Jurkat, Clone E6-1 (cell line): Measurements from ENCODE around the gene RXFP3.
A peak's percentile ranks its signal among the peaks of the same experiment; 100 is the strongest.

Experiments
- DNase-seq: peaks from one replicate; pipeline ENCODE4 v3.0.0-alpha.2; 2011; ENCODE audit warnings: low read depth, low spot score
- H3K4me3 ChIP-seq: 2 replicates; pipeline ENCODE4 v1.5.1; 2011; ENCODE audit warnings: mild to moderate bottlenecking, low read length, control low read depth, moderate library complexity

Gene RXFP3

GRCh38 chr5:33973271-33973670 is 37.1 kb downstream of the RXFP3 start:
- no peak overlapping the region for H3K4me3 ChIP-seq
- peak; percentile 44 for DNase-seq

- DNase-seq: no peak
- no peak overlapping the region for H3K4me3 ChIP-seq
These were observed 39.7 kb downstream of the RXFP3 start for GRCh38 chr5:33975852-33976251.

- no peak for DNase-seq
- no peak overlapping the region for H3K4me3 ChIP-seq
These were observed 40.1 kb downstream of the RXFP3 start for GRCh38 chr5:33976307-33976706.

DNA sequence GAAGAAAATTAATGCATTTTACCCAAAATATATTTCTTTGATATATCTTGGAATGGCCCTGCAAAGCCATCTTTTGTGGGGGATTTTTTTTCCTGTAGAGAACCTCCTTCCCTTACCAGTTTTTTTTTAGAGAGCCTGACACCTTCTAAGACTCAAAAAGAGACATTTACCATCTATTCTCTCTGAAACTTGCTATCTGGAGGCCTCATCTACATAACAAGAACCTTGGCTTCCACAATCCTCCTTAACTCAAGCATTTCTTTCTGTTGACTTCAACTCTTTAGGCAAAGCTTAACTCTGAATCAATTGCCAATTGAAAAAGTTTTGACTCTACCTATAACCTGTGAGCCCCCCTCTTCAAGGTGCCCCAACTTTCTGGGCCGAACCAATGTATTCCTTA is 42.1 kb downstream of the RXFP3 start:
- no peak overlapping the region for H3K4me3 ChIP-seq
- DNase-seq: no peak

DNA sequence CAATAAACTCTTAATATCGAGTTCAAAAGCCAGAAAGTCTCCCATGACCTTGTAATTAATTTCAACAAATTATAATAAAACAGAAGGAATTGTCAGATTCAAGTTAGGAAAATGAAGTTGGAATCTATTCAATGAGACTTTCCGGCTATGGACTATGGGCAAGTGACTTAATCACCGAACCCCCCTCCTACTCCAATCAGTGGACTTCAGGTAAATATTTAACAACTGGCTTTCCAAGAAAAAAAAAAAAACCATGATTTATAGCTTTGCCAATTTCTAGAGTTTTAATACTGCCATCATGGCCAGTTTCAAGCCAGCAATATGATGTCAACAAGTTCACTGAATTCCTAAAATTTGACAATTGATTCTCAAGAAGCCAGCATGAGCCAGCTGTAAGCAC is 43.8 kb downstream of the RXFP3 start:
- H3K4me3 ChIP-seq: no peak overlapping the region
- DNase-seq: no peak

DNA sequence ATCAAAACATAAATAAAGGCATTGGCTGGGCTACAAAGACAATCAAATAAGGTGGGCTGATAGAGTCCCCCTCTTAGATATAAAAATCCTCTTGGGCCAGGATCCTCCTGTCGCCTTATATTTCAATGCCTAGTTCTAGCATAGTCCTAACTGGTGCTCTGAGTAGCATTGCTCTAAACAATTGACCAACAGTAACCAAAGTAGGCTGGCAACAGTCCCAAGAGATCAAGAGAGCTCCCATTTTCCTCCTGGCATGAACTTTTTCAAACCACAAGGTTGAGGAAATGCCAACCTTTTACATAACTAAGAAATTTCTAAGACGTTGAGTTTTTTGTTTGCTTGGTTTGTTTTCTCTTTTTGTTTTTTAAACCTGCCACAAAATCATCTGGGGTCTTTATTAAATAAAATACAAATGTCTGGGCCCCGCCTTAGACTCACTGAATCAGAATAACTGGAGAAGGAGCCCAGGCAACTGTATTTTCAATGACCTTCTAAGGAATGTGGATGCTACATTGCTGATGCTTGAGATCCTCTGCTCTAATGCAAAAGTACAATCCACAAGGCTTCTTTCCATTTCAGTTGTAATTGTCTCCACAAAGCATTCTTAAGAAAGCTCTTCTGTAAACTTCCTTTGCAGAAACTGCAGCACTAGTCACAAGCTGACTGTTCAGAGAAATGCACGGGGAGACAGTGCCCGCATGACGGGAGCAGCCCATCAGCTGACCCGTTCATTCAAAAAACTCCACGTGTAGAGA is 45.4 kb downstream of the RXFP3 start:
- no peak overlapping the region for H3K4me3 ChIP-seq
- DNase-seq: no peak

- DNase-seq: no peak
These were observed 48.0 kb downstream of the RXFP3 start for GRCh38 chr5:33984178-33984577.

GRCh38 chr5:33984671-33985124 is 48.5 kb downstream of the RXFP3 start, which contains the start of gene SLC45A2:
TSS of gene SLC45A2 (minus strand) at chr5:33984693. CDS start at chr5:33984583, 110 bp downstream.
- H3K4me3 ChIP-seq: no peak within 1 kb of the TSS
- DNase-seq: no peak

More at GRCh38 chr5:33984178-33984577, 48.0 kb downstream of the RXFP3 start:
- no peak overlapping the region for H3K4me3 ChIP-seq

GRCh38 chr5:33985447-33985846 is 49.3 kb downstream of the RXFP3 start:
- no peak overlapping the region for H3K4me3 ChIP-seq
- DNase-seq: no peak
